Heart left ventricle (tissue), 16 donors: ENCODE measurements around the gene NCOA1. TPM values are rescaled to one million over a fixed set of nuclear protein-coding genes. Genes with fewer than 3 reads are reported as not detected.

ENCODE experiments used
- ATAC-seq, 4 donors: fragments of 200-7000 bp; cut with Tn5 transposase; one replicate each; pipeline ENCODE4 v1.9.1; 2020 to 2022; ENCODE audit warnings: moderate library complexity in 4 of 4, mild to moderate bottlenecking in 3 of 4, moderate number of reproducible peaks in 1 of 4
- DNase-seq, 5 donors: peaks; one replicate each; pipeline ENCODE4 v3.0.0-alpha.2; 2020
- H3K27ac ChIP-seq, 12 donors: fragments of 200-600 bp; sonication (generic) in 4 of 12; one replicate each; pipeline versions ENCODE4 v1.5.0 to v1.8.0; 2016 to 2022; ENCODE audit warnings: mild to moderate bottlenecking in 2 of 12
- H3K27me3 ChIP-seq, 9 donors: fragments of 200-600 bp; sonication (generic) in 2 of 9; one replicate each; pipeline versions ENCODE4 v1.5.1 to v1.8.0; 2016 to 2022; ENCODE audit warnings: mild to moderate bottlenecking in 3 of 9
- H3K36me3 ChIP-seq, 9 donors: fragments of 200-600 bp; sonication (generic) in 2 of 9; one replicate each; pipeline versions ENCODE4 v1.5.0 to v1.8.0; 2018 to 2022; ENCODE audit warnings: mild to moderate bottlenecking in 2 of 9
- H3K4me1 ChIP-seq, 12 donors: fragments of 200-600 bp; sonication (generic) in 4 of 12; one replicate each; pipeline versions ENCODE4 v1.5.0 to v1.8.0; 2016 to 2022; ENCODE audit warnings: mild to moderate bottlenecking in 3 of 12
- H3K4me3 ChIP-seq, 12 donors: fragments of 200-600 bp; sonication (generic) in 4 of 12; one replicate each; pipeline versions ENCODE4 v1.5.0 to v1.8.0; 2017 to 2022; ENCODE audit warnings: mild to moderate bottlenecking in 9 of 12, moderate library complexity in 4 of 12
- H3K9me3 ChIP-seq, 12 donors: fragments of 200-600 bp; sonication (generic) in 4 of 12; one replicate each; pipeline versions ENCODE4 v1.5.0 to v1.8.0; 2016 to 2022; ENCODE audit warnings: mild to moderate bottlenecking in 1 of 12
- POLR2A ChIP-seq, 2 donors: fragments of 450-650 bp; IDR thresholded peaks; one replicate each; pipeline ENCODE4 v1.6.1; 2017; ENCODE audit warnings: antibody characterized with exemption in 2 of 2, mild to moderate bottlenecking in 2 of 2, moderate library complexity in 2 of 2
- WGBS, 4 donors: extraction: QIAGEN DNeasy Blood & Tissue Kit in 2 of 4; methylation state at CpG; one replicate each; pipeline versions ENCODE4 v1.1.5 to v1.1.7; 2013 to 2018; 5-methylcytosine and 5-hydroxymethylcytosine counted together
- intact Hi-C, 10 donors: fragments of 100-400 bp; cut with DNase I; formaldehyde crosslinking; loops; one replicate each; pipeline versions ENCODE4 v1.11.1 to v1.14.2; 2022
- polyA plus RNA-seq, 2 donors: library from polyadenylated mRNA; stranded (reverse); fragments of 200-250 nt; gene quantifications; one replicate each; pipeline ENCODE4 v1.2.3, GENCODE V29; 2013
- total RNA-seq, 9 donors: library from RNA; depleted of rRNA in 2 of 9; stranded (reverse); fragments of >200 nt in 2 of 9; fragmentation: NEBNext Ultra II Directional in 3 of 9; extraction: Animal tissue kit (Norgen Biotek cat#: 25700) in 3 of 9; gene quantifications; one replicate each; pipeline versions ENCODE4 v1.1.0 to v1.2.4, GENCODE V29; 2016 to 2023
- TF ChIP-seq, protein P1 (sequence below), 12 donors: fragments of 200-600 bp; sonication (generic) in 4 of 12; IDR thresholded peaks; one replicate each; pipeline versions ENCODE4 v1.5.0 to v1.8.0; 2018 to 2022; ENCODE audit warnings: antibody characterized with exemption in 12 of 12, mild to moderate bottlenecking in 5 of 12
- donor health status: ischemic (EF 13 %, LVEDD 7.1; RV severe dilation, severe dysfunction).
- donor health status: healthy with polysubstance abuse.
- donor health status: DM: no; HTN: yes; CAD: no.
- donor health status: DM: no; HTN: no; CAD: no.
- donor health status: ischemic (EF 25% LVEDD 6.9; RV normal size, moderate dysfunction).
- donor health status: ischemic (EF 25% LVEDD 5.7; RV mildly dilated, moderate dysfunction).
- donor health status: healthy.
- donor health status: DM: yes; HTN: yes; CAD: no.
- donor health status: ischemic (EF 35%, LVEDD 5.7; RV mildly dilated, moderate dysfunction).
- donor health status: nonischemic (EF 11% LVEDD 7.7; RV severe dilation, severe dysfunction).
- donor health status: DM: yes; HTN: yes; CAD: no.
- donor health status: PGD.
- donor health status: ischemic (EF 29% LVEDD 5.4; RV normal size, mild dysfunction).
- donor health status: nonischemic (EF 23%, LVEDD 6.1; RV moderate dilation, normal function).

NCOA1 gene
- total and polyA plus RNA-seq, 11 donors: 8.5 to 42.3 (median 32.4) TPM

DNA sequence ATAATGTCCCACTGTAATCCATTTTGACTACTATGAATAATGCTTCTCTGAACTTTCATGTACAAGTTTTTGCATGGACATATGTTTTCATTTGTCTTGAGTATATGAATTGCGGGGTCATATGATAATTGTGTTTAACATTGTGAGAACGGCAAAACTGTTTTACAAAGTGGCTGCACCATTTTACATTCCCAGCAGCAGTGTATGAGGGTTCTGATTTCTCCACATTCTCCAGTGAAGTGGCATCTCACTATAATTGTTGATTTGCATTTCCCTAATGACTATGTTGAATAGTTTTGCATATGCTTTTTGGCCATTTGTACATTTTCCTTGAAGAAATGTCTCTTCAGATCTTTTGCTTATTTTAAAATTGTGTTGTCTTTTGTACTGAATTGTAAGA, 20.1 kb downstream of the NCOA1 start:
- DNase-seq (no peak), ATAC-seq (no peak)
- no peak overlapping the region for H3K27ac ChIP-seq
- no peak overlapping the region for H3K4me3 ChIP-seq
- no peaks in the 10 kb centered on the region for H3K27me3 ChIP-seq
- WGBS, 4 donors: 79 to 88% (median 81%) methylated on average over 2 of the region's 2 CpGs
- peaks cover 0 to 78% (median 53%) of the 10 kb centered on the region in 12 donors for H3K4me1 ChIP-seq
- H3K9me3 ChIP-seq: no peaks in the 10 kb centered on the region
- intact Hi-C loops: no loop called here
- no peak for TF ChIP-seq POLR2A (IDR thresholded peaks at IDR 0.05)
- TF ChIP-seq, protein P1, sequence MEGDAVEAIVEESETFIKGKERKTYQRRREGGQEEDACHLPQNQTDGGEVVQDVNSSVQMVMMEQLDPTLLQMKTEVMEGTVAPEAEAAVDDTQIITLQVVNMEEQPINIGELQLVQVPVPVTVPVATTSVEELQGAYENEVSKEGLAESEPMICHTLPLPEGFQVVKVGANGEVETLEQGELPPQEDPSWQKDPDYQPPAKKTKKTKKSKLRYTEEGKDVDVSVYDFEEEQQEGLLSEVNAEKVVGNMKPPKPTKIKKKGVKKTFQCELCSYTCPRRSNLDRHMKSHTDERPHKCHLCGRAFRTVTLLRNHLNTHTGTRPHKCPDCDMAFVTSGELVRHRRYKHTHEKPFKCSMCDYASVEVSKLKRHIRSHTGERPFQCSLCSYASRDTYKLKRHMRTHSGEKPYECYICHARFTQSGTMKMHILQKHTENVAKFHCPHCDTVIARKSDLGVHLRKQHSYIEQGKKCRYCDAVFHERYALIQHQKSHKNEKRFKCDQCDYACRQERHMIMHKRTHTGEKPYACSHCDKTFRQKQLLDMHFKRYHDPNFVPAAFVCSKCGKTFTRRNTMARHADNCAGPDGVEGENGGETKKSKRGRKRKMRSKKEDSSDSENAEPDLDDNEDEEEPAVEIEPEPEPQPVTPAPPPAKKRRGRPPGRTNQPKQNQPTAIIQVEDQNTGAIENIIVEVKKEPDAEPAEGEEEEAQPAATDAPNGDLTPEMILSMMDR (IDR thresholded peaks at IDR 0.05): no peak
- H3K36me3 ChIP-seq: no peaks in the 10 kb centered on the region

DNA sequence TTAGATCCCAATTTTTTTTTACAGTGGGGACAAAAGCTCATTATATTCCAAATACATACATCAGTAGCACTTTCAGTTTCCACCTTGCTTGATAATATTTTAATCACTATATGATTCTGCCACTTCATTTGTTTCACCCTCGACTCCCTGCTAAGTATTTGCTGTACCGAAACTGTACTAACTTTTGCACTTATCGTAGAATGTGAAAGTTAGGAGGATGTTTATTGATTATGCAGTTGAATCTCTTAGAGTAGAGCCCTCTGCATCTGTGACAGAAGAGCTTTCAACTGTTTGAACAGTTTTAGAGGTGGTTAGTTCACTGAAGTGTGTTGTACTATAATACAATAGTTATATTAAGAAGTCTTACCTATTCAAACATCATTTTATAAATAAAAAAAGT, 20.8 kb downstream of the NCOA1 start:
- peaks cover 0 to 74% (median 49%) of the 10 kb centered on the region in 12 donors for H3K4me1 ChIP-seq
- 48 to 54% (median 49%) methylated on average over 3 of the region's 3 CpGs for WGBS, 4 donors

DNA sequence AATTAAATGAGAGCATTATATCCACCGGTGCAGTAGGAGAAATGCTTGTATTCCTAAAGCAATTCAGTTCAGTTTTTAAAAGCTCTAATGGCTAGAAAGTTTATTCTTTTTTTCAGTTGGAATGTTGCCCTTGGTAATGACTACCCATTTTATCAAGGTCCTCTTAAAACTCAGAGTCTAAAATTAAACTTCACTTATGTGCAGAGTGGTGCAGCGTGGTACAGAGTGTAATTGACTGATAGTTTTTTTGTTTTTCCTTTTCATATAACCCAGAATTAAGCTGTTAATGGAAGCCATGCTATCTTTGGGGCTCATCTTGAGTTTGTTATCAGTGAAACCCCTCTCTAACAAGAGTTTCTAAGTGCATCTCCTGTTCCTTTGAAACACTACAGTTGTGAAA, 21.4 kb downstream of the NCOA1 start:
- peak overlapping the region in 6 of 12 donors; percentile 0 to 68 (median 42) for H3K27ac ChIP-seq
- no peaks in the 10 kb centered on the region for H3K27me3 ChIP-seq
- H3K9me3 ChIP-seq: no peaks in the 10 kb centered on the region
- WGBS, 4 donors: 35 to 44% (median 42%) methylated on average over 2 of the region's 2 CpGs
- no peaks in the 10 kb centered on the region for H3K36me3 ChIP-seq
- no peak for DNase-seq
- TF ChIP-seq POLR2A (IDR thresholded peaks at IDR 0.05): no peak
- TF ChIP-seq, protein P1 (IDR thresholded peaks at IDR 0.05): no peak
- H3K4me3 ChIP-seq: peak overlapping the region in 6 of 12 donors; percentile 0 to 24 (median 21)
- H3K4me1 ChIP-seq: peaks cover 0 to 75% (median 47%) of the 10 kb centered on the region in 12 donors
- intact Hi-C loops: no loop called here
- ATAC-seq: peak; percentile 44 to 72 (median 55)

More for the DNA sequence above, 20.8 kb downstream of the NCOA1 start:
- ATAC-seq: no peak
- no peaks in the 10 kb centered on the region for H3K27me3 ChIP-seq
- DNase-seq: no peak
- no peaks in the 10 kb centered on the region for H3K9me3 ChIP-seq
- intact Hi-C loops: no loop called here
- peak overlapping the region in 2 of 12 donors; percentile 21 to 22 for H3K4me3 ChIP-seq
- no peaks in the 10 kb centered on the region for H3K36me3 ChIP-seq
- peak overlapping the region in 4 of 12 donors; percentile 25 to 68 (median 42) for H3K27ac ChIP-seq
- TF ChIP-seq POLR2A (IDR thresholded peaks at IDR 0.05): no peak
- TF ChIP-seq, protein P1 (IDR thresholded peaks at IDR 0.05): no peak

DNA sequence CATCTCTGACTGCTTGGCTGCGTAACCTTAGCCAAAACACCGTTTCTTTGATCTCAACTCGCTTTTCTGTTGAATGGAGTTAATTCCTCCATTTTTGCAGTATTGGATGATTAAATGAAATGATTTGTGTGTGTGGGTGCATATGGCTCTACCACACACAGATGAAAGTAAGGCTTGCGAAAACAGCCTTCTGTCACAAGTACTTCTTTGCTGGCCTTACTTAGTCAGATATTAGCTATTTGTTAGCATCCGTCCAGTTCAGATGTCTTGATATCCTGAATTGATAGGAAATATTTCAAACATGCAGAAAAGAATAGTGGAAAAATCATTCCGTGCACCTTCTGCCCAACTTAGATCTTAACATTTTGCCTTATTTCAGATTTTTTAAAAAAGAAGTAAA, 21.8 kb downstream of the NCOA1 start:
- no peaks in the 10 kb centered on the region for H3K36me3 ChIP-seq
- H3K4me1 ChIP-seq: peaks cover 0 to 75% (median 47%) of the 10 kb centered on the region in 12 donors
- ATAC-seq: peak in 1 of 4 donors; percentile 29
- WGBS, 4 donors: 52 to 61% (median 57%) methylated on average over 6 of the region's 6 CpGs
- peak overlapping the region in 6 of 12 donors; percentile 0 to 68 (median 34) for H3K27ac ChIP-seq
- no peak for DNase-seq
- peak overlapping the region in 6 of 12 donors; percentile 0 to 24 (median 21) for H3K4me3 ChIP-seq
- H3K9me3 ChIP-seq: no peaks in the 10 kb centered on the region
- no peaks in the 10 kb centered on the region for H3K27me3 ChIP-seq
- intact Hi-C loops: no loop called here
- TF ChIP-seq POLR2A (IDR thresholded peaks at IDR 0.05): no peak
- TF ChIP-seq, protein P1 (IDR thresholded peaks at IDR 0.05): no peak
